ENCODE measurements around the gene CDK18.
A peak's percentile ranks its signal among the peaks of the same experiment; 100 is the strongest.

CDK18 gene

DNA sequence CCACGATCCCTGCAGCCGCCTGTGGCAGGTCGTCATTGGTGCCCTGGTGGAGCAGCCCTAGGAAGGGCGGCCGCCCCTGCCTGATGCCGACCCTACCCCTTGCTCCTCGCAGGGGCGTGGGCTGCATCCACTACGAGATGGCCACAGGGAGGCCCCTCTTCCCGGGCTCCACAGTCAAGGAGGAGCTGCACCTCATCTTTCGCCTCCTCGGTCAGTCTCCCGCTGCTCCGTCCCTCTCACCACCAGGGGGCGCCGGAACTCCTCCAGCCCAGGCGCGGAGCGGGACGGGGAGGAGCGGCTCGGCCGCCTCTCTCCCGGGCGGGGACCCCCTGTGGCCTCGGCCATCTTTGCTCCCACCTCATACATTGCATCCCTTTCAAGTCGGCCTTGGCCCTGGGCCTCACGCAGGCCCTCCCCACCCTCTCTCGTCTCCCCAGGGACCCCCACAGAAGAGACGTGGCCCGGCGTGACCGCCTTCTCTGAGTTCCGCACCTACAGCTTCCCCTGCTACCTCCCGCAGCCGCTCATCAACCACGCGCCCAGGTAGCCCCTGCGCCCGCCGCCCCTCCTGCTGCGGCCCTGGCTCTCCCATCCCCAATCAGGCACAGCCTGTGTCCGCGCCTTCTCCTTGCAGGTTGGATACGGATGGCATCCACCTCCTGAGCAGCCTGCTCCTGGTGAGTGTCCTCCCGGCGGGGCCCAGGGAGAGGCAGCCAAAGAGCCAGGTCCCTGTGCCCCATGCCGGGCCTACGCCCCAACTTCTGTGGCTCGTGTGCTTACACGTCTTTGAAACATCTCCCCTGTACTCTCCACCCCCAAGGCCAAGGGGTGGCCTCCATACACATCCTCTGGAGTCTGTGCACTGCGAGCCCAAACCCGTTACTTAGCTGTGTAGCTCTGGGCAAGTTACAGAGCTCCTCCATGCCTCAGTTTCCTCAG lies 24.7 kb downstream of the CDK18 start:
- H3K9me3 Mint-ChIP-seq = no peaks in the 10 kb centered on the region
- no peak overlapping the region for H3K27ac Mint-ChIP-seq
- H3K27me3 Mint-ChIP-seq (ENCODE audit: low read depth, poor library complexity) = peaks cover 29% of the 10 kb centered on the region
- peaks cover 9% of the 10 kb centered on the region for H3K36me3 Mint-ChIP-seq (ENCODE audit: low read depth)
- DNase-seq = peak; percentile 96
- H3K4me1 Mint-ChIP-seq = peaks cover 32% of the 10 kb centered on the region
- peak overlapping the region; percentile 23 for H3K4me3 Mint-ChIP-seq
- TF ChIP-seq CTCF (IDR thresholded peaks at IDR 0.05) = peak; percentile 96

GRCh38 chr1:205530116-205530515 lies 25.6 kb downstream of the CDK18 start:
- H3K27me3 Mint-ChIP-seq (ENCODE audit: low read depth, poor library complexity) = peaks cover 28% of the 10 kb centered on the region
- TF ChIP-seq CTCF (IDR thresholded peaks at IDR 0.05) = no peak
- no peak for DNase-seq
- no peaks in the 10 kb centered on the region for H3K9me3 Mint-ChIP-seq
- H3K27ac Mint-ChIP-seq = no peak overlapping the region
- H3K36me3 Mint-ChIP-seq (ENCODE audit: low read depth) = peaks cover 7% of the 10 kb centered on the region
- peaks cover 36% of the 10 kb centered on the region for H3K4me1 Mint-ChIP-seq
- H3K4me3 Mint-ChIP-seq = no peak overlapping the region

- H3K27ac Mint-ChIP-seq = no peak overlapping the region
- H3K4me3 Mint-ChIP-seq = no peak overlapping the region
- peaks cover 31% of the 10 kb centered on the region for H3K27me3 Mint-ChIP-seq (ENCODE audit: low read depth, poor library complexity)
- TF ChIP-seq CTCF (IDR thresholded peaks at IDR 0.05) = no peak
- H3K4me1 Mint-ChIP-seq = peaks cover 37% of the 10 kb centered on the region
- no peaks in the 10 kb centered on the region for H3K9me3 Mint-ChIP-seq
- H3K36me3 Mint-ChIP-seq (ENCODE audit: low read depth) = peaks cover 7% of the 10 kb centered on the region
- no peak for DNase-seq
These were observed 26.9 kb downstream of the CDK18 start for GRCh38 chr1:205531191-205532025.

- H3K9me3 Mint-ChIP-seq = no peaks in the 10 kb centered on the region
- H3K4me1 Mint-ChIP-seq = peaks cover 37% of the 10 kb centered on the region
- H3K27ac Mint-ChIP-seq = peak overlapping the region; percentile 20
- DNase-seq = no peak
- TF ChIP-seq CTCF (IDR thresholded peaks at IDR 0.05) = no peak
- peaks cover 34% of the 10 kb centered on the region for H3K27me3 Mint-ChIP-seq (ENCODE audit: low read depth, poor library complexity)
- no peak overlapping the region for H3K4me3 Mint-ChIP-seq
- H3K36me3 Mint-ChIP-seq (ENCODE audit: low read depth) = peaks cover 7% of the 10 kb centered on the region
These were observed 27.8 kb downstream of the CDK18 start for GRCh38 chr1:205532026-205532898.

DNA sequence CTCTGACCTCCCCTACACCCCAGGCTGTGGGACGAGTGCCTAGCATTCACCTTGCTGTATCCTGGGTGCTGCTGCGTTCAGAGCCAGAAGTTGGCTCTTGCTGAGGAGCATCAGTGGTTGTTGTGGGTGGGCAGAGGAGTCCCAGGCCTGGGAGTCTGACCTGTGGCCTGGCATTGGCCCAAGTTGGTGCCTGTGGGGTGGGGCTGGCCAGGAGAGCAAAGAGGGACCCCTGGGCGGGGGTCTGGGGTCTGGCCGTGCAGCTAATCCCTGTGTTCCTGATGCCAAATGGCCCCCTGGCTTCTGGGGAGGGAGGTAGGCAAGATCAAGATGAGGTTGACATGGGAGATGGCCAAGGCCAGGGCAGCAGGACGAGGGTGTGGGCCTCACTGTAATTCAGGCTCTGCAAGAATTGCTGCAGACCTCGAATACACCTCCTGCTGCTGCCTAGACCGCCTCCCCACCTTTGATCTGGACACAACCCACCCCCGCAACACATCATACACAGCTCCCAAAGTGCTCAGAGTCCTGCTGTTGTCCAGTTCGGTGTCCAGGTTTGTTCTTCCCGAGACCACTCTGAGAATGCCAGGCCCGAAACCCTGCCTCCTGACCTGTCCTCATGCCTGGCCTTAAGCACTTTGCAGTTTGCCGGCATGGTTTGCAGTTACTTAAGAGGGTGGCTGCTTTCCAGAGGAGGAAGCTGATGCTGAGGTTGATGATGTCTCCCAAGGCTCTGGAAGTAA lies 28.7 kb downstream of the CDK18 start:
- DNase-seq = no peak
- peaks cover 37% of the 10 kb centered on the region for H3K27me3 Mint-ChIP-seq (ENCODE audit: low read depth, poor library complexity)
- H3K4me1 Mint-ChIP-seq = peaks cover 34% of the 10 kb centered on the region
- H3K27ac Mint-ChIP-seq = peak overlapping the region; percentile 33
- no peaks in the 10 kb centered on the region for H3K9me3 Mint-ChIP-seq
- no peak for TF ChIP-seq CTCF (IDR thresholded peaks at IDR 0.05)
- peaks cover 7% of the 10 kb centered on the region for H3K36me3 Mint-ChIP-seq (ENCODE audit: low read depth)
- H3K4me3 Mint-ChIP-seq = no peak overlapping the region
